Smooth muscle cell (in vitro differentiated cells): ENCODE data around the gene RSBN1. TPM values are rescaled to one million over a fixed set of nuclear protein-coding genes. Genes with fewer than 3 reads are reported as not detected.

ENCODE experiments used
- DNase-seq: peaks from one replicate; lab custom pipeline; 2025; ENCODE audit not compliant: unreplicated experiment; lab: John Stamatoyannopoulos, UW
- H2AFZ ChIP-seq: fragments of 200-600 bp; sonication (generic); 2 replicates; pipeline ENCODE4 v1.6.0; 2016; ENCODE audit warnings: antibody characterized with exemption, low read depth, mild to moderate bottlenecking
- H3F3A ChIP-seq: fragments of 200-600 bp; sonication (generic); 2 replicates; pipeline ENCODE4 v1.6.0; 2017; ENCODE audit warnings: antibody characterized with exemption, low read depth
- H3K27ac ChIP-seq: fragments of 200-600 bp; sonication (generic); 2 replicates; pipeline ENCODE4 v1.5.1; 2016; ENCODE audit warnings: low read depth, mild to moderate bottlenecking
- H3K27me3 ChIP-seq: fragments of 200-600 bp; sonication (generic); 2 replicates; pipeline ENCODE4 v1.6.1; 2016; ENCODE audit warnings: low read depth, mild to moderate bottlenecking
- H3K36me3 ChIP-seq: fragments of 200-600 bp; sonication (generic); 2 replicates; pipeline ENCODE4 v1.5.1; 2016; ENCODE audit warnings: low read depth
- H3K4me1 ChIP-seq: fragments of 200-600 bp; sonication (generic); 2 replicates; pipeline ENCODE4 v1.5.1; 2016; ENCODE audit warnings: low read depth
- H3K4me2 ChIP-seq: fragments of 200-600 bp; sonication (generic); 2 replicates; pipeline ENCODE4 v1.6.0; 2016; ENCODE audit warnings: mild to moderate bottlenecking
- H3K4me3 ChIP-seq: fragments of 200-600 bp; sonication (generic); 2 replicates; pipeline ENCODE4 v1.5.1; 2016; ENCODE audit warnings: mild to moderate bottlenecking
- H3K79me2 ChIP-seq: fragments of 200-600 bp; sonication (generic); 2 replicates; pipeline ENCODE4 v1.6.0; 2016; ENCODE audit warnings: low read depth, mild to moderate bottlenecking
- H3K9ac ChIP-seq: fragments of 200-600 bp; sonication (generic); 2 replicates; pipeline ENCODE4 v1.6.0; 2016; ENCODE audit warnings: low read depth
- H3K9me3 ChIP-seq: fragments of 200-600 bp; sonication (generic); replicated peaks from 2 replicates; pipeline ENCODE4 v1.5.1; 2016; ENCODE audit warnings: low read depth
- H4K20me1 ChIP-seq: fragments of 200-600 bp; sonication (generic); 2 replicates; pipeline ENCODE4 v1.6.0; 2016; ENCODE audit warnings: low read depth
- CTCF ChIP-seq: fragments of 200-600 bp; sonication (generic); IDR thresholded peaks from 2 replicates; pipeline ENCODE4 v1.5.1; 2017; ENCODE audit warnings: borderline replicate concordance, mild to moderate bottlenecking, antibody characterized with exemption; ENCODE audit not compliant: insufficient read depth, poor library complexity, severe bottlenecking
- WGBS: methylation state at CpG from one replicate; pipeline ENCODE4 v1.1.7; 2016; ENCODE audit warnings: low lambda C conversion rate; 5-methylcytosine and 5-hydroxymethylcytosine counted together
- polyA plus RNA-seq: library from polyadenylated mRNA; unstranded; fragments of >200 nt; fragmentation: Nextera tagmentation; extraction: Ambion mirVana; gene quantifications from 2 replicates; pipeline ENCODE4 v1.2.1, GENCODE V29; 2016
- total RNA-seq: library from RNA; depleted of rRNA; stranded (reverse); fragments of >200 nt; gene quantifications from 2 replicates; pipeline ENCODE4 v1.2.3, GENCODE V29; 2014

Gene RSBN1
- total and polyA plus RNA-seq, 2 experiments from 2014 or later, result 9.0 to 18.3 TPM

GRCh38 chr1:113788802-113789201 lies 23.5 kb downstream of the RSBN1 start:
- no peaks in the 10 kb centered on the region for H3K36me3 ChIP-seq
- 92% methylated on average over 3 of the region's 3 CpGs for WGBS
- no peak for TF ChIP-seq CTCF
- H2AFZ ChIP-seq, result no peak overlapping the region
- no peak overlapping the region for H3K4me3 ChIP-seq
- no peak overlapping the region for H3K27ac ChIP-seq
- H3K9me3 ChIP-seq, result no peaks in the 10 kb centered on the region
- H4K20me1 ChIP-seq, result peaks cover 70% of the 10 kb centered on the region
- H3K4me1 ChIP-seq, result peaks cover 1% of the 10 kb centered on the region
- no peak overlapping the region for H3K4me2 ChIP-seq
- peaks cover 62% of the 10 kb centered on the region for H3K79me2 ChIP-seq
- H3F3A ChIP-seq, result no peaks in the 10 kb centered on the region
- H3K9ac ChIP-seq, result no peak overlapping the region
- H3K27me3 ChIP-seq, result no peaks in the 10 kb centered on the region
- DNase-seq, result no peak

GRCh38 chr1:113787663-113788062 lies 24.6 kb downstream of the RSBN1 start:
- Histone ChIP-seq H3K4me1 (peaks cover 8% of the 10 kb centered on the region), H2AFZ (no peak overlapping the region), H3K4me3 (no peak overlapping the region), H3K79me2 (peaks cover 70% of the 10 kb centered on the region), H3K27ac (no peak overlapping the region), H3K4me2 (no peak overlapping the region), H4K20me1 (peaks cover 81% of the 10 kb centered on the region), H3K9ac (no peak overlapping the region), H3K36me3 (no peaks in the 10 kb centered on the region), H3F3A (no peaks in the 10 kb centered on the region), H3K9me3 (no peaks in the 10 kb centered on the region), H3K27me3 (no peaks in the 10 kb centered on the region)
- 97% methylated on average over 3 of the region's 3 CpGs for WGBS
- no peak for DNase-seq
- no peak for TF ChIP-seq CTCF

DNA sequence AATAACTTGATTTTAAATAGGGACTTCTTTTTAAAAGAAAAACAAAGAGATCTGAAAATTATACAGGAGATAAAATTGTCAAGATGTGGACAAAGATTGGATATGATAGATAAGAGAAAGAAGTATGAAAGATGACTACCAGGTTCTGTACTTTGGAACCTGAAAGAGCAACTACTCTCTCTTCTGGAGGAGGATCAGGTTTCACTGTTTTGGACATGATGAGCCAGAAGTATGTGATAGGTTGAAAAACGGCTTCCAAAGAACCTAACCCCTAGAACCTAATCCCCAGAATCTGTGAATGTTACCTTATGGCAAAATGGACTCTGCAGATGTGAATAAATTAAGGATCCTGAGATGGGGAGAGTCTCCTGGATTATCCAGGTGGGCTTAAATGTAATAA lies 26.2 kb downstream of the RSBN1 start:
- no peak for TF ChIP-seq CTCF
- Histone ChIP-seq H3F3A (no peaks in the 10 kb centered on the region), H3K4me3 (no peak overlapping the region), H3K4me1 (peaks cover 9% of the 10 kb centered on the region), H3K27ac (no peak overlapping the region), H3K9me3 (no peaks in the 10 kb centered on the region), H2AFZ (no peak overlapping the region), H4K20me1 (peaks cover 87% of the 10 kb centered on the region), H3K79me2 (peaks cover 86% of the 10 kb centered on the region), H3K27me3 (no peaks in the 10 kb centered on the region), H3K36me3 (no peaks in the 10 kb centered on the region), H3K9ac (no peak overlapping the region), H3K4me2 (no peak overlapping the region)
- DNase-seq, result no peak
- WGBS, result 56% methylated on average over 1 of the region's 1 CpG

- no peak for TF ChIP-seq CTCF
- WGBS, result 94% methylated on average over 5 of the region's 5 CpGs
- H2AFZ ChIP-seq, result no peak overlapping the region
- DNase-seq, result no peak
- H3K9me3 ChIP-seq, result no peaks in the 10 kb centered on the region
- no peak overlapping the region for H3K4me2 ChIP-seq
- no peak overlapping the region for H3K9ac ChIP-seq
- H3K36me3 ChIP-seq, result no peaks in the 10 kb centered on the region
- no peak overlapping the region for H3K4me3 ChIP-seq
- peaks cover 92% of the 10 kb centered on the region for H3K79me2 ChIP-seq
- peak overlapping the region; percentile 42 for H3K27ac ChIP-seq
- no peaks in the 10 kb centered on the region for H3K27me3 ChIP-seq
- peaks cover 90% of the 10 kb centered on the region for H4K20me1 ChIP-seq
- H3K4me1 ChIP-seq, result peaks cover 17% of the 10 kb centered on the region
- H3F3A ChIP-seq, result no peaks in the 10 kb centered on the region
Observed at GRCh38 chr1:113784104-113784779, 28.0 kb downstream of the RSBN1 start.
